ENCODE data around the gene DLG4.

The DLG4 gene

DNA sequence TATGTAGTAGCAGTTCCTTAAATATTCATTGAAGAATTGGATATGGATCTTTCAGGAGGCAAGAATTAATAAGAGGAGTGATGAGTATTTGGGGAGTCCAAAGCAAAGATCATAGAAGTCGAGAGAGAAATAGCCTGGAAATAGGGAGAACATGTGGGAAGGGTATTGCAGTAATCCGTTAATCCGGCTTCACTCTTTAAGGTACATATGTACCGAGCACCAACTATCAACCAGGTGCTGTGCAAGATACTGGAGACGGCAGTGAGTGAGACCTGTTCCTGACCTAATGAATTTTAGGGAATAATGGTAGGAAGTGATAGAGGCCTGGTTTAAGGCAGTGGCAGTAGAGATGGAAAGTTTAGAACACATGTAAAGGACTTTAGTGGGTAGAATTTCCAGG, 33.4 kb upstream of the DLG4 start:
- Histone ChIP-seq H3K9me3 (ENCODE audit: control insufficient read depth, low read length) (no peaks in the 10 kb centered on the region), H3K27ac (peak overlapping the region; percentile 94), H3K4me1 (peaks cover 20% of the 10 kb centered on the region), H3K27me3 (ENCODE audit: control insufficient read depth, insufficient read depth, low read length) (no peaks in the 10 kb centered on the region), H3K79me2 (peaks cover 37% of the 10 kb centered on the region), H3K9ac (no peak overlapping the region), H3K4me2 (ENCODE audit: low read length) (peak overlapping the region; percentile 96), H2AFZ (no peak overlapping the region), H3K4me3 (ENCODE audit: low read depth, low read length) (peak overlapping the region; percentile 89), H3K36me3 (ENCODE audit: control insufficient read depth, insufficient read depth, low read length) (no peaks in the 10 kb centered on the region)
- TF ChIP-seq CTCF (IDR thresholded peaks at IDR 0.05), result no peak

DNA sequence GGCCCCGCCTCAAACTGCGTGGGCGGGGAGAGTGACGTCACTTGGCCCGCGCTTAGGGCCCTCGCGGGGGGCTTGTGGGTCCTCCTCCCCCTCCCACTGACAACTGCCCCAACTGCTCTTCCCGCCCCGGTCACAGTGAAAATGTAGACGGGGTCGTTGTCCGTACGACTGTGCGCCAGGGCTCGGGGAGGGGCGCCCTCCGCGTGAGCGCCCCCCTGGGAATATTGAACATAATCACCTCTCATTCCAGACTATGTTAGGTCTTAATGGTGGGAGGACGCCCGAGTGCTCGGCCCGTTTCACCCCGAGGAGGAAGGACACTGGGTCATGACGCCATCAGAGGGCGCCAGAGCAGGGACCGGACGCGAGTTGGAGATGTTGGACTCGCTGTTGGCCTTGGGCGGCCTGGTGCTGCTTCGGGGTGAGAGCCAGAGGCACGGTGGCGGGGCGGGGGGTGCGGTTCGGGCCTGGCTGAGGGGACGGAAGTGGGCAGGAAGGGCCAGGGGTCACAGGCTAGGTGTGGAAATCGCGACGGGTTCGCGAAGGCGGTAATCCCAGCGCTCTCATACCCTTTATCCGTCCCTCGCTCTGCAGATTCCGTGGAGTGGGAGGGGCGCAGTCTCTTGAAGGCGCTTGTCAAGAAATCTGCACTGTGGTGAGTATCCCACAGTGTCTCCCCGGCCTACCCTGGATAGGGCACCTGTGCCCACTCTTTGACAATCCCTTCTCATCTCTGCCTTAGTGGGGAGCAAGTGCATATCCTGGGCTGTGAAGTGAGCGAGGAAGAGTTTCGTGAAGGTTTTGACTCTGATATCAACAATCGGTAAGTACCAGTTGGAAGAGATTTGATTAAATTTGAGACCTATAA, 32.8 kb upstream of the DLG4 start, which contains the start of gene ELP5:
Gene ELP5 (plus strand): TSS at position 40 of the 868 bp plus-strand sequence. CDS start 336 bp downstream, at position 376.
- Histone ChIP-seq H3K4me1 (peaks cover 20% of the 10 kb centered on the region), H3K4me3 (ENCODE audit: low read depth, low read length) (peak within 1 kb of the TSS; percentile 89), H3K79me2 (peaks cover 43% of the 10 kb centered on the region), H3K36me3 (ENCODE audit: control insufficient read depth, insufficient read depth, low read length) (no peaks in the 10 kb centered on the region), H3K9me3 (ENCODE audit: control insufficient read depth, low read length) (no peaks in the 10 kb centered on the region), H3K27ac (peak within 1 kb of the TSS; percentile 94), H3K4me2 (ENCODE audit: low read length) (peak within 1 kb of the TSS; percentile 96), H3K27me3 (ENCODE audit: control insufficient read depth, insufficient read depth, low read length) (no peaks in the 10 kb centered on the region), H2AFZ (peak within 1 kb of the TSS; percentile 70), H3K9ac (peak within 1 kb of the TSS; percentile 21)
- TF ChIP-seq CTCF (IDR thresholded peaks at IDR 0.05), result peak; percentile 62

DNA sequence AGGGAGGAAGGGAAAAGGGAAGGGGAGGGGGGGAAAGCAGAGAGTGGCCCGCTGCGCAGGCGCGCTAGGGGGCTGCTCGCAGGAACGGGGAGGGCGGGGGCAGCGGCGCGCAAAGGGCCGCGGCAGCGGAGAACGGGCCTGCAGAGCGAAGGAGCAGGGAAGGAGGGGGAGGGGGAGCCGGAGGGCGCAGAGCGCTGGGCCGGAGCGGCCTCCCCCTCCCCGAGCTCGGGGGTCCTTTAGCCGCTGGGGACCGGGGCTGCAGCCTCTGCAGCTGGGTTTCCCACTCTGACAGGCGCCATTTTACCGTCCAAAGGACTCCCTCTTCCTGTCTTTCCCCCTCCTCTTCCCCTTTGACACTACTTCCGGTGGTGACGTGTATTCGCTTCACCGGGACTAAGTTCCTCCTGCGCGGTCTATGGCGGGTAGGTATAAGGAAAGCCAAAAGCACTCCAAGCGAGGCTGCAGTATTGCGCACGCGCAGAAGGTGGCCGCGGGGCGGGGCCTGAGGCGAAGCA, 32.1 kb upstream of the DLG4 start, which contains the start of gene CTDNEP1:
Gene CTDNEP1 (minus strand): TSS at position 74 of the 515 bp plus-strand sequence. CDS start 438 bp downstream, outside the sequence.
- Histone ChIP-seq H3K4me3 (ENCODE audit: low read depth, low read length) (peak within 1 kb of the TSS; percentile 89), H3K4me1 (peaks cover 20% of the 10 kb centered on the region), H3K27ac (peak within 1 kb of the TSS; percentile 94), H3K79me2 (peaks cover 50% of the 10 kb centered on the region), H3K4me2 (ENCODE audit: low read length) (peak within 1 kb of the TSS; percentile 96), H3K9ac (peak within 1 kb of the TSS; percentile 21), H2AFZ (peak within 1 kb of the TSS; percentile 70), H3K36me3 (ENCODE audit: control insufficient read depth, insufficient read depth, low read length) (no peaks in the 10 kb centered on the region), H3K9me3 (ENCODE audit: control insufficient read depth, low read length) (no peaks in the 10 kb centered on the region), H3K27me3 (ENCODE audit: control insufficient read depth, insufficient read depth, low read length) (no peaks in the 10 kb centered on the region)
- no peak for TF ChIP-seq CTCF (IDR thresholded peaks at IDR 0.05)

DNA sequence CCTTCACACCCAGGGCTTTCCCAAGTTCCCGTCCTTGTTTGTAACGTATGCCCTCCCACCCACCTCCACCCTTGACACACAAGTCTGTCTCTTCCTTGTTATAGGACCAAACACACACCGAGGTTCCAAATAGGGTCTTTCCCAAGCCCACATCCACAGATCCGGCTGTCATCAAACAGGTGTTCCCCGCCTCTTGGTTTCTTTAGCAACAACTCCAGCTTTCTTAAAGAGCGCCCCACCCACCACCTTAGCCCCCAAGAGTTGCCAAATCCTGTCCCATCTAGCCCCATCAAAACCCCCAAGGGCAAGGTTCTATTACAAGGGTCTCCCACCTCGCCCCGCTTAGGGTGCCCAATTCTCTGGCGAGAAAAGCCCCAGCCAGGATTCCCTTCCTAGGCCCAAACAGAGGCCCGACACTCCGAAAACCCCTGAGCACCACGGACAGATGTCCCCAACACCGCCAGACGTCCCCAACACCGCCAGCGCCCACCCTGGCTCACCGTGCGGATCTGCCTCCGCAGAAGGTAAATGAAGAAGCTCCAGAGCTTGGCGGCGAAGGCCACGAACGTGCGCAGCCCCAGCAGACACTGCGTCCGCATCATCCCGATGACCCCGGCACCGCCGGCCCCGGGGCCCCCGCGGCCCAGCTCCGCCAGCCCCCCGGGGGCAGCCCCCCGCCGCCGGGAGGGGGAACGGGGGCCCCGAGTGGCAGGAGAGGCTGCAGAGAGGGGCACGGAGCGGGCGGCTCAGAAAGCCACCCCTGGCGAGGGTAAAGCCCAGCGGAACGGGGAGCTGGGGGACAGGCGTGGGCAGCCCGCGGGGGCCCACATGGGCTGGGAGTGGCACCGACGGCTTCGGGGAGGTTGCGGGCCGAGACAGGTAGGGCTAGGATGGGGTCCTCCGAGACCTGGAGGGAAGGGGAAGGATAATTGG, 31.3 kb upstream of the DLG4 start:
- H2AFZ ChIP-seq, result peak overlapping the region; percentile 61
- H3K4me1 ChIP-seq, result peaks cover 20% of the 10 kb centered on the region
- TF ChIP-seq CTCF (IDR thresholded peaks at IDR 0.05), result no peak
- peak overlapping the region; percentile 21 for H3K9ac ChIP-seq
- H3K27ac ChIP-seq, result peak overlapping the region; percentile 94
- H3K36me3 ChIP-seq (ENCODE audit: control insufficient read depth, insufficient read depth, low read length), result no peaks in the 10 kb centered on the region
- no peaks in the 10 kb centered on the region for H3K9me3 ChIP-seq (ENCODE audit: control insufficient read depth, low read length)
- H3K4me3 ChIP-seq (ENCODE audit: low read depth, low read length), result peak overlapping the region; percentile 89
- peaks cover 50% of the 10 kb centered on the region for H3K79me2 ChIP-seq
- H3K27me3 ChIP-seq (ENCODE audit: control insufficient read depth, insufficient read depth, low read length), result no peaks in the 10 kb centered on the region
- peak overlapping the region; percentile 95 for H3K4me2 ChIP-seq (ENCODE audit: low read length)
